Karpas-422 (cell line): Measurements from ENCODE around the gene NPIPB4. TPM values are rescaled to one million over a fixed set of nuclear protein-coding genes. Genes with fewer than 3 reads are reported as not detected.
"Not testable (repeated sequence)": the region's sequence is repeated elsewhere in the genome, so short reads cannot be mapped to it uniquely, and the experiment has no call there.

Source experiments
- DNase-seq: peaks from one replicate; pipeline ENCODE4 v3.0.0-alpha.2; 2015
- H2AFZ ChIP-seq: fragments of 200-600 bp; sonication (generic); 2 replicates; pipeline ENCODE4 v1.6.1; 2014; ENCODE audit warnings: antibody characterized with exemption, low read length, mixed read lengths
- H3K27ac ChIP-seq: fragments of 200-600 bp; sonication (generic); 2 replicates; pipeline ENCODE4 v1.5.1; 2014; ENCODE audit warnings: mild to moderate bottlenecking, low read length, moderate library complexity
- H3K27me3 ChIP-seq: fragments of 200-600 bp; sonication (generic); 2 replicates; pipeline ENCODE4 v1.6.1; 2014; ENCODE audit warnings: low read length, mixed read lengths
- H3K36me3 ChIP-seq: fragments of 200-600 bp; sonication (generic); 2 replicates; pipeline ENCODE4 v1.6.1; 2014; ENCODE audit warnings: low read length, mixed read lengths; ENCODE audit not compliant: insufficient read depth
- H3K4me1 ChIP-seq: fragments of 200-600 bp; sonication (generic); 2 replicates; pipeline ENCODE4 v1.6.1; 2014; ENCODE audit warnings: mild to moderate bottlenecking, low read length, mixed read lengths
- H3K4me2 ChIP-seq: fragments of 200-600 bp; sonication (generic); 2 replicates; pipeline ENCODE4 v1.6.1; 2014; ENCODE audit warnings: low read length, low read depth, mild to moderate bottlenecking; ENCODE audit not compliant: poor library complexity, severe bottlenecking
- H3K4me3 ChIP-seq: fragments of 200-600 bp; sonication (generic); 2 replicates; pipeline ENCODE4 v1.5.1; 2014; ENCODE audit warnings: mild to moderate bottlenecking, antibody characterized with exemption, low read length, mixed read lengths
- H3K79me2 ChIP-seq: fragments of 200-600 bp; sonication (generic); 2 replicates; pipeline ENCODE4 v1.6.1; 2014; ENCODE audit warnings: mild to moderate bottlenecking, low read length, mixed read lengths
- H3K9ac ChIP-seq: fragments of 200-600 bp; sonication (generic); 2 replicates; pipeline ENCODE4 v1.6.0; 2014; ENCODE audit warnings: low read length
- H3K9me2 ChIP-seq: fragments of 200-600 bp; sonication (generic), shearing (Covaris generic); replicated peaks from 2 replicates; pipeline ENCODE4 v1.6.0; 2014; ENCODE audit warnings: mild to moderate bottlenecking, low read length, moderate library complexity; ENCODE audit not compliant: insufficient read depth
- H3K9me3 ChIP-seq: fragments of 300-700, 200-600 bp; sonication (generic); 2 replicates; pipeline ENCODE4 v1.6.1; 2014; ENCODE audit warnings: low read length, mixed read lengths
- H4K20me1 ChIP-seq: fragments of 200-600 bp; sonication (generic); 2 replicates; pipeline ENCODE4 v1.6.1; 2014; ENCODE audit warnings: mild to moderate bottlenecking, antibody characterized with exemption, low read length, low read depth; ENCODE audit not compliant: insufficient read depth
- total RNA-seq: library from RNA; depleted of rRNA; stranded (reverse); fragments of >200 nt; shearing (Covaris generic); gene quantifications from 2 replicates; pipeline ENCODE4 v1.2.3, GENCODE V29; 2014; ENCODE audit warnings: low replicate concordance; rRNA removed

Gene NPIPB4
- total RNA-seq, result 51.0 and 52.5 TPM in 2 replicates

DNA sequence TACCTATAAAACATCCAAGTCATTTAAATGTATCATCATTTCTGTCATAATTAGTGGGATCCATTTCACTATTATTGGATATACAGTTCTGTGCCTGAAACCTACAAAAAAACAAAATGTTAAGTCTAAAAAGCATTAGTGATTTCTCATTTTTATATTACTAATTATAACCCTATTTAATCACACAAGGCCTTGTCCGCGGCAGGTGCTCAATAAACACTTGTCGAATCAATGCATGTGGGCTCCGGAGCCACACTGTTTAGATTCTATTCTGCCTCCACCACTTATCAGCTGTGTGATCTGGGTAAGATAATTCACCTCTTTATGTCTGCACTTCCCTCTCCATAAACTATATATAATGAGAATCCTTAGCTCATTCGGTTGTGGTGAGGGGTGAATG, at the start of gene NPIPB4:
NPIPB4 (minus strand) TSS at position 101 of the 400 bp plus-strand sequence. CDS start 378 bp downstream, outside the sequence.
- not testable (repeated sequence) for H3K27ac ChIP-seq, H3K9me3 ChIP-seq, H2AFZ ChIP-seq, H3K9ac ChIP-seq, H3K36me3 ChIP-seq, H3K4me3 ChIP-seq, DNase-seq, H3K9me2 ChIP-seq, H3K4me2 ChIP-seq, H3K4me1 ChIP-seq, H4K20me1 ChIP-seq, H3K27me3 ChIP-seq, H3K79me2 ChIP-seq

DNA sequence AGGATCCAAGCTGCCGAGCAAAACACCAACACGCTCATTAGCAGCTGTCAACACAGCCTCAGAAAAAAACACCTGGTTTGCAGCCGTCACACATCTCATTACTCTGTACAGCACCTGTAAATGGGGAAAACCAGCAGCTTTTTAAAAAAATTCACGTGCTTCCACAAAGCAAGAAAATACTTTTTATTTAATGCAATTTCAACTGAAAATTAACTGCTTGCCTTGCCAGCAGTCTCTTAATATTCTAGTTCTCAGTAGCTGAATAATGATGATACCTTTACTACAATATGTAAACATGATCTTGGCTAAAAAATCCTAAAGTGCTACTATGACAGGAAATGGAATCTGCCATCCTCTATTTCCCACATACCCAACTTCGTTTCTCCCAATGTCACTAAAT, 41.4 kb upstream of the NPIPB4 start:
- H3K27ac ChIP-seq, H3K79me2 ChIP-seq, H3K9ac ChIP-seq, H4K20me1 ChIP-seq, H3K27me3 ChIP-seq, H3K4me1 ChIP-seq, H3K4me3 ChIP-seq, H3K9me2 ChIP-seq, H3K36me3 ChIP-seq, H3K9me3 ChIP-seq, H3K4me2 ChIP-seq, DNase-seq, H2AFZ ChIP-seq: not testable (repeated sequence)

DNA sequence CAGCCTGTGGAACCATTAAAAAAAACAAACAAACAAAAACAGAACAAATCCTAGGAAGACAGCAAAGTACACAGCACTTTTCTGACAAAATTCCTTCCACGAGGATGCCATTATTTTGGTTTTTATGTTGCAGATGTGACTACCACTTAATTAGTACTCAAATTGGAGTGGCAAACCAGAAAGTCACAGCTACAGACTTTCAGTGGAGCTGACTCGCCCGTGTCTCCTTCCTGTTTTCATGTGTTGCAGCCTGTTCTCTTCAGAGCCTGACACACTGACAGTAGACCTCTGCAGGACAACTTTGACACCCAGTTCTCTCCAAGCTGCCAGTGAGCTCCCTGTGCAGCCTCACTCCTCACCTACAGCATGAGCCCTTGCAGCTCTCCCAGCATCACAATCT, 24.4 kb upstream of the NPIPB4 start:
- not testable (repeated sequence) for H3K9me3 ChIP-seq, H3K36me3 ChIP-seq, H3K9me2 ChIP-seq, H3K9ac ChIP-seq, H3K79me2 ChIP-seq, H3K4me1 ChIP-seq, H3K27me3 ChIP-seq, H3K27ac ChIP-seq, H3K4me2 ChIP-seq, H2AFZ ChIP-seq, H4K20me1 ChIP-seq, H3K4me3 ChIP-seq
- DNase-seq, result peak; percentile 33

DNA sequence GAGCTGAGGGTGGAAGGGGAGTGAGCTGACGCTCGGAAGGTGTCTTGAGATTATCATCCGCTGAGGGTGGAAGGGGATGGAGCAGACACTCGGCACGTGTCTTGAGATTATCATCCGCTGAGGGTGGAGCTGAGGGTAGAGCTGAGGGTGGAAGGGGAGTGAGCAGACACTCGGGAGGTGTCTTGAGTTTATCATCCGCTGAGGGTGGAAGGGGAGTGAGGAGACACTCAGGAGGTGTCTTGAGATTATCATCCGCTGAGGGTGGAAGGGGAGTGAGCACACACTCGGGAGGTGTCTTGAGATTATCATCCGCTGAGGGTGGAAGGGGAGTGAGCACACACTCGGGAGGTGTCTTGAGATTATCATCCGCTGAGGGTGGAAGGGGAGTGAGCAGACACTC, 20.4 kb downstream of the NPIPB4 start:
- not testable (repeated sequence) for H3K36me3 ChIP-seq, H3K27me3 ChIP-seq, DNase-seq, H3K27ac ChIP-seq, H4K20me1 ChIP-seq, H3K9ac ChIP-seq, H3K4me1 ChIP-seq, H3K4me3 ChIP-seq, H3K4me2 ChIP-seq, H3K9me2 ChIP-seq, H2AFZ ChIP-seq, H3K9me3 ChIP-seq, H3K79me2 ChIP-seq

DNA sequence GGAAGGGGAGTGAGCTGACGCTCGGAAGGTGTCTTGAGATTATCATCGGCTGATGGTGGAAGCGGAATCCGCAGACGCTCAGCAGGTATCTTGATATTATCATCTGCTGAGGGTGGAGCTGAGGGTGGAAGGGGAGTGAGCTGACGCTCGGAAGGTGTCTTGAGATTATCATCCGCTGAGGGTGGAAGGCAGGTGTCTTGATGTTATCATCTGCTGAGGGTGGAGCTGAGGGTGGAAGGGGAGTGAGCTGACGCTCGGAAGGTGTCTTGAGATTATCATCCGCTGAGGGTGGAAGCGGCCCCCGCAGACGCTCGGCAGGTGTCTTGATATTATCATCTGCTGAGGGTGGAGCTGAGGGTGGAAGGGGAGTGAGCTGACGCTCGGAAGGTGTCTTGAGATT, 21.2 kb downstream of the NPIPB4 start:
- H2AFZ ChIP-seq, H3K27ac ChIP-seq, H3K4me2 ChIP-seq, H3K9me2 ChIP-seq, H4K20me1 ChIP-seq, H3K4me1 ChIP-seq, H3K27me3 ChIP-seq, H3K36me3 ChIP-seq, H3K4me3 ChIP-seq, H3K79me2 ChIP-seq, H3K9ac ChIP-seq, H3K9me3 ChIP-seq, DNase-seq: not testable (repeated sequence)

DNA sequence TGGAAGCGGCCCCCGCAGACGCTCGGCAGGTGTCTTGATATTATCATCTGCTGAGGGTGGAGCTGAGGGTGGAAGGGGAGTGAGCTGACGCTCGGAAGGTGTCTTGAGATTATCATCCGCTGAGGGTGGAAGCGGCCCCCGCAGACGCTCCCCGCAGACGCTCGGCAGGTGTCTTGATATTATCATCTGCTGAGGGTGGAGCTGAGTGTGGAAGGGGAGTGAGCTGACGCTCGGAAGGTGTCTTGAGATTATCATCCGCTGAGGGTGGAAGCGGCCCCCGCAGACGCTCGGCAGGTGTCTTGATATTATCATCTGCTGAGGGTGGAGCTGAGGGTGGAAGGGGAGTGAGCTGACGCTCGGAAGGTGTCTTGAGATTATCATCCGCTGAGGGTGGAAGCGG, 21.8 kb downstream of the NPIPB4 start:
- H3K4me1 ChIP-seq, H3K79me2 ChIP-seq, H3K4me3 ChIP-seq, H4K20me1 ChIP-seq, H3K9ac ChIP-seq, H3K4me2 ChIP-seq, H3K36me3 ChIP-seq, H3K27ac ChIP-seq, H2AFZ ChIP-seq, DNase-seq, H3K9me3 ChIP-seq, H3K27me3 ChIP-seq, H3K9me2 ChIP-seq: not testable (repeated sequence)

DNA sequence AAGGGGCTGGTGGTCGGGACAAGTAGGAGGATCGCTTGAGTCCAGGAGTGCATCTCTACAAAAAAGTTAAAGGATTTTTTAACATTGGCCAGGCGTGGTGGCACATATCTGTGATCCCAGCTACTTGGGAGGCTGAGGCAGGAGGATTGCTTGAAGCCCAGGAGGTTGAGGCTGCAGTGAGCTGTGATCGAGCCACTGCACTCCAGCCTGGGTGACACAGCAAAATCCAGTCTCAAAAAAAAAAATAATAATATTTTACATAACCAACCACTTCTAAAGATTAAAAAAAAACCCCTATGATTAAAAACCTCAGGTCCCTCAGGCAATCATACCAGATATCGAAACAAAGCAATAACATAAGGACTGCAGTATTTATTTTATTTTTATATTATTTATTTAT, 23.3 kb downstream of the NPIPB4 start:
- not testable (repeated sequence) for H3K9me2 ChIP-seq, H2AFZ ChIP-seq, H3K4me3 ChIP-seq, H3K9ac ChIP-seq, DNase-seq, H3K9me3 ChIP-seq, H3K4me2 ChIP-seq, H3K27me3 ChIP-seq, H3K27ac ChIP-seq, H3K36me3 ChIP-seq, H3K4me1 ChIP-seq, H3K79me2 ChIP-seq, H4K20me1 ChIP-seq

DNA sequence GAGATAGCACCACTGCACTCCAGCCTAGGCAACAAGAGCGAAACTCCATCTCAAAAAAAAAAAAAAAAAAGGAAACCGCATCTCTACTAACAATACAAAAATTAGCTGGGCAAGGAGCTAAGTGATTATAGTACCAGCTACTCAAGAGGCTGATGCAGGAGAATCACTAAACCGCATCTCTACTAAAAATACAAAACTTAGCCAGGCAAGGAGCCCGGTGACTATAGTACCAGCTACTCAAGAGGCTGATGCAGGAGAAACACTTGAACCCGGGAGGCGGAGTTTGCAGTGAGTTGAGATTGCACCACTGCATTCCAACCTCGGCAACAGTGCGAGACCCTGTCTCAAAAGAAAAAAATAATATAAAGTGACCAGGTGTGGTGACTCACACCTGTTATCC, 27.6 kb downstream of the NPIPB4 start:
- H3K79me2 ChIP-seq, H3K4me3 ChIP-seq, H3K4me1 ChIP-seq, H3K27ac ChIP-seq, H3K9ac ChIP-seq, H4K20me1 ChIP-seq, DNase-seq, H3K36me3 ChIP-seq, H3K27me3 ChIP-seq, H3K9me3 ChIP-seq, H2AFZ ChIP-seq, H3K4me2 ChIP-seq, H3K9me2 ChIP-seq: not testable (repeated sequence)

DNA sequence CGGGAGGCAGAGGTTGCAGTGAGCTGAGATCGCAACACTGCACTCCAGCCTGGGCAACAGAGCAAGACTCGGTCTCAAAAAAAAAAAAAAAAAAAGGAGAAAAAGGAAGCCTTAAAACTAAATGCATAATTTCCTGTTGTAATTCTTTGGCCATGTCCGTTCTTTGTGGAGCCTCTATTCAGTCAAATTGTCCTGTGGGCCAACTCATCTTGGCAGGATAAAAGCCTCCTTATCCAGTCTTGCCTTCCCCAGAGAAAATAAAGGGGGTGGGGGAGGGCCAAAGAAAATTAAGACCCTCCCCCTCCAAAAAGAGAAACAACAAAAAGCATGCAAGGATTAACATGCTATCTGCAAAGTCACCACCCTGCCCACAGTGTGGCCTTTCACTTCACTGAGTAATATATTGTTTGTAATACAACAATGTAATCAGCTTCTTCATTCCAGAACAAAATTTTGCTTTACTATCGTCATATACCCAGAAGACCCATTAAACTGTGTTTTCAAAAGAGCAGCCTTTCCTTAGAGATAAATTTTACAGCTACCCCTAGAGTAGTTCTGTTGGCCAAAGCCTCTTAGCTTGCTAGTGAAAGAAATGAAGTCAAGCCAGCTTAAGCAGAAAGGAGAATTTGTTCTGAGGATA, 31.4 kb downstream of the NPIPB4 start:
- not testable (repeated sequence) for H3K4me2 ChIP-seq, H3K27me3 ChIP-seq, H4K20me1 ChIP-seq, H3K36me3 ChIP-seq, H3K79me2 ChIP-seq, H3K4me3 ChIP-seq, DNase-seq, H3K27ac ChIP-seq, H3K4me1 ChIP-seq, H3K9me2 ChIP-seq, H3K9me3 ChIP-seq, H2AFZ ChIP-seq, H3K9ac ChIP-seq
